T-helper 22 cell (primary cell): Measurements from ENCODE around the gene KCNJ10.

Experiments
- DNase-seq: peaks from one replicate; pipeline ENCODE4 v3.0.0-alpha.2; 2020; ENCODE audit warnings: low read depth

KCNJ10 gene

DNA sequence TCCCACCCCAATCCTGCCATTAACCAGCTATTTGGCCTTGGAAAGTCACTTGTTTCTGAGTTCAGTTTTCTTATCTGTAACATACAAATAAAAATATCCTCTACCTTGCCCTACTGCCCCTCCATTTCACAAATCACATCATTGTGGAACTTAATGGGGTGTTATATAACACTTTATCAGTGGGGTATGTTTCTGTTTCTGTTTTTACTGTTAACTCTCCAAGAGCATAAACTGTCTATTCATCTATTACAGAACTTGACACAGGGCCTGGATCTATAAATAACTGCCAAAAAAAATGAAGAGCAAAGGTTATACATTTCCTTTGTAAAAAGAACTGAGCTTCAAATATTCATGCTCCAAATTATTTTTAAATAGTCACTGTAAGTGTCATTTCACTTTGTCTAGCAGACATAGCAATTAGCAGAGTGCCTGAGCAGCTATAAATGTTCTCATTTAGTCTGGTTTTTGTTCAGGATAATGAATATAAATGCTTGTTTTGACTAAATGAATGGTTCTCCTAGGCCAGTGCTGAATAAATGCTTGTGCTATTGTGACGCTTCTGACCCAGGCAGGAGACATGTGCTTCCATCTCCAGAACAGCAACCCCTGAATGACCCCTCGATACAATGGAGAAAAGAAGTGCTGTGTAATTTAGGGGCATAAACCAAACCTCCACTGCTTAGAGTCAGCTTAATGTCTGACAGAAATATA, 45.6 kb downstream of the KCNJ10 start:
- no peak for DNase-seq

DNA sequence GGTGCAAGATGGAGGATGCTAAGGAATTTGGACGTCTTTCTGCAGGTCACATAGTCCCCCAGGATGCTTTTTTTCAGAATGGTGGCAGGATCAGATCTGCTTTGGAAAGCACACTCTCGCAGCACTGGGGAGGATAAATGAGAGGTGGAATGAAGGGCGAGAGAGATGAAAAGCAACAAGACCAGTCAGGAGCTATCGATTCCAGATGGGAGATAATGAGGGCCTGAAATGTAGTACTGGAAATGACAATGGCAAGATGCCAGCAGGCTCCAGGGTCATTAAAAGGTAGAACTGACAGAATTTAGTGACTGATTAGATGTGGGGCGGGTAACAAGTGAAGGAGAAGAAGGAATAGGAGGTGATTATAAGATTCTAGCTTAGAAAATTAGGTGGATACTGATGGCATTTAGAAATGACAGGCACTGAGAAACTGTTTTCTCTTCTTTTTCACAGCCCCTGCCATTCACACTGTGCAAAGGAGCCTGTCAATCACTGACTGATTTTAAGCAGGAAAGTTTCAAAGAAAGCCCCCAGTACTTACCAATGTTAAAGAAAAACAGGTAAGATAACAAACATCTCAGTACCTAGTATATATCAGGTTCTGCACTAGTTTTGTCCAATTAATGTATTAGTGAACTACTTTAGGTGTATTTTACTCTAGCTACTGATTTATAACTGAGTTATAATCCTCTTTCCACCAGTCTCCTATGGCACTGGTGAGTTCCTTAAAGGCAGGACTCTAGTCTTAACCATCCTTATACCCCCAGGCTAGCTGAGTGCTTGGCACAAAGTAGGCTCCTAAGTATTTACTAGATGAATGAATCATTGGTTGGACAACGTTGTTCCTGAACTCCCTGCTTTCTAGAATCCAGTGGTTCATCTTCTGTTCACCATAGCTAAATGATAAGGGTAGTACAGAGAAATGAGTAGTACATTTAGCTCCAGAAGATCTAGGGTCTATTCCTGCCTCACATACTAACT, 47.3 kb downstream of the KCNJ10 start:
- DNase-seq: no peak

DNA sequence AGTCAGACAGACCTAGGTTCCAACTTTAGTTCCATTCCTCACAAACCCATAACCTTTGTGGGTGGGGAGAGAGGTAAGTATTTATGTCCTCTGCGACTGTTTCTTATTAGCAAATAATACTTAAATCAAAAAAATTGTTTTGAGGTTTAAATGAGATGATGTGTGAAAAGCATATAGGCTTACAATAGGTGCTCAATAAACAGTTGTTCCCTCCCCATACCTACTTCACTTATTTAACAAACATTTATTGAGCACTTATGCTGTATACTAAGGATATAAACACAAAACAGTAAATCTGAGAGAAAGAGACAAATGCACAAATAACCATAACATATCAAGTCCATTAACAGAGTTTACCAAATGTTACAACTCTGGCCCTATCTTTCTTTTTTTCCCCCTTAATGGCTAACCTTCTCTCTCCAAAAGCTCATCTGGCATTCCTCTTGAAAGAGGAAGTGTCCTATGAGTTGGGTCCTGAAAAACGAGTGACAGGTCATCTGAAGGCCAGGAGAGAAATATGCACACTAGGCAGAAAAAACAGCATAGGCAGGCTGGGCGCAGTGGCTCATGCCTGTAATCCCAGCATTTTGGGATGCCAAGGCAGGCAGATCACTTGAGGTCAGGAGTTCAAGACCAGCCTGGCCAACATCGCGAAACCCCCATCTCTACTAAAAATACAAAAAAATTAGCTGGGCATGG, 48.4 kb downstream of the KCNJ10 start:
- no peak for DNase-seq

DNA sequence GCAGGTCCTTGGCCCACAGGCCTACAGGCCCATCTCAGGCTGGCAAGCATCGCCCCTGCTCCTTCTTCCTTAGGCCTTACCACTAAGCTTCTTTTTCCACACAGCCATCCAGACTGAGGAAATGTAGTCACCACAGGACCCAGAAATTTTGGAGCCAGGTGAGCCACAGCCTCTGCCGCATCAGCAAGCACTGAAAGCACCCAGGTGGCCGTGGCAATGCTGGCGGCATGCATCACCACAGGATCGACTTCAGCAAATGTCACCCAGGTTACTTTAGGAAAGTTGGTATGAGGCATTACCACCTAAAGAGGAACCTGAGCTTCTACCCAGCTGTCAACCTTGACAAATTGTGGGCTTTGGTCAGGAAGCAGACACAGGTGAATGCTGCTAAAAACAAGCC, 49.8 kb downstream of the KCNJ10 start:
- no peak for DNase-seq

DNA sequence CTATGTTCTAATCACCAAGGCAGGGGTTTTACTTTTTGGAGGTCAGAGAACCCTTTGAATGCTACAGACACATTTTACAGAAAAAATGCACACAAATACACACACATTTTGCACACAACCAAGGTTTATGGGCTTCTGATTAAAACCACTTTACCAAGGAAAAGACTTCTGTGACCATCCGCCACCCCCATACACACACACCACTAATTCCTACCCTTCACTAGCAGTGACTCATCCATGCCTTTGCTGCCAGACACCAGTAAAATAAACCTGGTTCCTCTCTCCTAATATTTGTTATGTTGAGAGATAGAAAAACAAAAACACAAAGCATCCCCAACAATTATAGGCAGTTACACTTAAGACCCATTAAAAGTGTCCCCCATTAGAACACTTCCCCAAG, 51.1 kb downstream of the KCNJ10 start:
- no peak for DNase-seq

DNA sequence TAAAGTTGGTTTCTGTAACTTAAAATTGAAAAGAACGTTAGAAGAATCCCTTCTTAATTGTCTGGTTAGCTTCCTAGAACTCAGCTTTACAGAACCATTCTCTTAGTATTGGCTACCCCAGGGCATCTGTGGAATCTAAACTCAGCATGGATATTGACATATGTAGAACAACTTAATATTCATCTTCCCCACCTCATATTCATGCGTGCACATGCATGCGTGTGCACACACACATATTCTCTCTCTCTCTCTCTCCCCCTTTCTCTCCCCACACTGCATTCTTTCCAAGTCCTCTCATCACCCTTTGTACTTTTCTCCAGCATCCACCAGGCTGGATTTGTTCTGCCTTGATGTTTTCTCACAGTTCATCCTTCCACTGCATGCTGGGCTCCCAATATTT, 51.6 kb downstream of the KCNJ10 start:
- DNase-seq: no peak

DNA sequence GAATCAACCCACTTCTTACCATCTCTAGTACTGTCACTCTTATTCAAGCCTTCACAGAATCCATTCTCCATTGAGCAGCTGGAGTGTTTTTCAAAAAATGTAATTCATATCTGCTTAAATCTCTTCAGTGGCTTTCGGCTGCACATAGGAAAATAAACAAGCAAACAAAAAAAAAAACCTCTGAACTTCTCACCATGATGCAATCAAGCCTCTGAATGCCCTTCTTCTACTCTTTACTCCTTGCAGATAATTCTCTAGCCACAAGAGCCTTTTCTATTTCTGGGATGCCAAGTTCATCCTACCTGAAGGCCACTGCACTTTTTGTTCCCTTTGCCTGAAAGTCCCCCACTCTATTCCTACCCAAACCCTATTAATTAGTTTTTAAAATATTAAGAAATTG, 52.4 kb downstream of the KCNJ10 start:
- no peak for DNase-seq

DNA sequence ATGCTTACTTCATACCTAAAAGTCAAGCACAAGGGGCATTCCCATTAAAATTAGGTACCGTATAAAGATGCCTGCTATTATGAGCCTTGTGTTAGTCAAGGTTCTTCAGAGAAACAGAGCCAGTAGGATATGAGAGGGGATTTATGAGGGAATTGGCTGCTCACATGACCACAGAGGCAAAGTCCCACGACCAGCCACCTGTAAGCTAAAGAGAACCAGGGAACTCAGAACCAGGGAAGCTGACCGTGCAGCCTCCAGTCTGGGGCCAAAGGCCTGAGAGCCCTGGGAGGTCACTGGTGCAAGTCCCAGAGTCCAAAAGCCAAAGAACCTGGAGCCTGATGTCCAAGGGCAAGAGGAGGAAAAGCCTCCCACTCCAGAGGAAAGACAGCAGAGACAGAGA, 58.2 kb downstream of the KCNJ10 start:
- DNase-seq: no peak

DNA sequence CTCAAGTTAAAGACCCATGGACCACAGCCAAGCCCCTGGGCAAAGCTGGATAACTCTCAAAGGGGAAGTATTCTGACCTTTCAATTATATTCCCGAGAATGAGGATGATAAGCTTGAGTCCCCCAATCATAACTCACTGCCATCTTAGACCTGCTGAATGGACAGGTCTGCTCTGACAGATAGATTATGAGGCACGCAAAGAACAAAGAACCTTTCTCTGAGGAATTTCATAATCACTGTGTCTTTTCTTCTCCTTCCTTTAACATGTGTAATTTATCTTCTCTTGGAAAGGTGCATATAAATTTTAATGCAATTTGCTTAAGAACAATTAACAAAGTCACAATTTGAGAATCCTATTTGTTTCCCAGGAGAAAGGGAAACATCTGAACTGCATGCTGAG, 60.2 kb downstream of the KCNJ10 start:
- DNase-seq: no peak

DNA sequence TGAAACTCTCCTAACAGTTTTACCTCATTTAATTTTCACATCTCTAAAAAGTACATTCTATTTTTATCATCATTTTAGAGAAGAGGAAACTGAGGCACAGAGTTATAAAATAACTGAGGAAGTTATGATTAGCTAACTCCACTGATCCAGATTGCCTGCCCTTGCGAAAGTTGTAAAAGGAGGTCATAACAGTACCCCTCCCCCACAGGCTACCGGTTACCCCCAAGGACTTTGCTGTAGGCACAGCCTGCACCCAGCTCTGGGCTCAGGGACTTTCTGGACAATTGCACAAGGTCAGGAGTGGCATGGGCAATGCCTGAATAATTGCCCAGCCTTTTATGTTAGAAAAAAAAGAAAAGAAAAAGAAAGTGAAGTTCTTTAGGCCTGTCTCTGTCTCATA, 60.9 kb downstream of the KCNJ10 start:
- DNase-seq: no peak

DNA sequence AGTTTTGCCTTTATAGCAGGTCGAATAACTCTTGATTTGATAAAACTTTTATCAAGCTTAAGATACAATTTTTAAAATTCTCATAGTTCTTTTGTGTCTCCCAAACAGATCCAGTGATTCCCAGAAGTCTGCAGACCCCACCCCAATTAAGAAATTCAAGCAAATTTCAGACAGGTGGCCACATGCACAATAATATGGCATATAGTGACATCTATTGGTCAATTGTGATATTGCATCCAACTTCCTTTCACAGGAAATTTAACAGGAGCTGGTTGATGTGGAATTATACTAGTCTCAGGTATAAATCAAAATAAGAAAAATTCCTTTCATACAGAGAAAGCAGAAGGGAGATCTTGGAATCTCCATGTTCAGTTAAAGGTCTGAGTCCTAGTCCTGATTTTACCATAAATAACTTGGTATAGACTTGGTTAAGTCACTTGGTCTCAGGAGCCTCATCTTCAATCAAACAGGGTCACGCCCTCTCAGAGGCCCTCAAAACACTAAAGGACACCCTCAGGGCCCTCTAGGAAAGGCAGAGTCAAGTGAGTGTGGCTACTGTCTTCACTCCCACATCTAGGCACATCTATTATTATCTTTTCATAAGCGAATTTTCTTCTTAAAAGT, 62.3 kb downstream of the KCNJ10 start:
- no peak for DNase-seq

DNA sequence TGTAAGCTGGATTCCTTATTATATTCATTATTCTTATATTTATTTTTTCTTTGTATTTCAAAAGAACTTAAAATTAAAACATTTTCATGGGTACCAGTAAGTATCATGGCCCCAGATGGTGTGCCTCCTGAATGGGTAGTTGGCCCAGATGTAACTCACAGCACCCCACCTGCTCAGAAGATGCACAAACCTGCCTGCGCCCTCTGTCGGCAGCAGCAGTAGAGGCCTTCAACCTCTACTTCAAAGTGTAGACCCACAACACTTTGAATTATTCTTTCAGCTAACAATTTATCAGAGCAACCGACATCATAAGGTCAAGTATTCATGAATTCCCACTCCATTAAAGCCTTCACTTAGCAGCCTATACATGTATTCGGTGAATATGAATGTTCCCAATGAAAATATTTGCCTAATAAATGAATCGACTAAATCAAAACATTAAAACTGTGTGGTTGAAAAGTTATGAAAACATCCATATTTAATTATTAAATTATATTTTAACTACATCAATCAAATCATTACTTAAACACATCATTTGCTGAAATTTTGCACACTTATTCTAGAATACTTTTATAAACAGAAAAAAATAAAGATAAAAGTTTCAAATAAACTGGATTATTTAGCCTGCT, 63.5 kb downstream of the KCNJ10 start:
- DNase-seq: peak; percentile 44

DNA sequence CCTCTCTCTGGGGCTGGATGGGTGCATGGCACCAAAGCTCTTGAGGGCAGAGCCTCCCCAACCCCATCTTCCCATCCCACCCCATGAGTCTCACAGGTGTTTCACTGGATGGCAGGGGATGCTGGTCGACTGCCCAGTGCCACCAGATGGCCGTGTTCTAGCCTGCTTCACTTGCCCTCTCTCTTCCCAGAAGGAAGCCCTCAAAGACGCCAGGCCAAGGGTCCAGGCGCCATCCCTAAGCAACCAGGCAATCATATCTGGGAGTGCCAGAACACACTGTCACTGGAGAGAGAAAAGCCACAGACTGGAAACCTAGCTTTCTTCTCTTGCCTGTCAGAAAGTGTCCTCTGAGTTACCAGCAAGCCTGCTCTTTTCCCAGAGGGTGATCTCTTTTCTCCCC, 64.9 kb downstream of the KCNJ10 start:
- DNase-seq: no peak

DNA sequence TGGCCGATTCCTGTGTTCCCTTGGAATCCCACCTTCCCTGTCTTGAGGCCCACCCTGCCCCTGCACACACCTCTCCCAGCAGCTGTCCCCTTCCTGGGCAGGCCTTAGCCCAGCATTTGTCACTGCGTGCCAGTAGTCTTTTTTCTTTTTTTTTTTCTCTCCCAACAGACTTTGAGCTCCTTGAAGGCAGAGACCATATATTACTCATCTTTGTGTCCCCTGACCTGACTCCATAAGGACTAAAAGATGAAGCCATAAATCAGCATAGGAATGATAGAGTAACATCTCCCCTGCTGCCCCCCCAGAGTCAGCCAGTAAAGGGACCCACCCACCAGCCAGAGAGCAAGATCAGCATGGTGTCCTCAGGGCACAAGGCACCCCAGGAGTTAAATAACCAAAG, 65.5 kb downstream of the KCNJ10 start:
- no peak for DNase-seq

DNA sequence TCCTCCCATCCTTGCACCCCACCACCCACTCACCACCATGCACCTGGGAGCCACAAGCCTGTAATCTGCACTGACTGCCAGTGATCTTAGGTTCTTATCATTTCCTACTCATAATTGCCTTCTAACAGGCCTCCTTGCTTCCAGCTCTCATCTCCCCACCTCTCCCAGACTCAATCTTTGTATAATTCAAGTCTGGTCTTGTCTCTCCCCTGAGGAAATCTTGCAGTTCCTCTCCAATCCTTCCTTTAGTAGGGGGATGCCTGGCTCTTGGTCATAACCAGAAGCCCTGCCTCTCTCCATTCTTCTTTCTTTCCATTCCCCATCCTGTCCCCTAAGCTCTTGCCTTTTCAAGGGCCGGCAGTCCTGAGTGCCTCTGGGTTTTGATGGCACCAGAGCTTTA, 66.0 kb downstream of the KCNJ10 start:
- DNase-seq: no peak

DNA sequence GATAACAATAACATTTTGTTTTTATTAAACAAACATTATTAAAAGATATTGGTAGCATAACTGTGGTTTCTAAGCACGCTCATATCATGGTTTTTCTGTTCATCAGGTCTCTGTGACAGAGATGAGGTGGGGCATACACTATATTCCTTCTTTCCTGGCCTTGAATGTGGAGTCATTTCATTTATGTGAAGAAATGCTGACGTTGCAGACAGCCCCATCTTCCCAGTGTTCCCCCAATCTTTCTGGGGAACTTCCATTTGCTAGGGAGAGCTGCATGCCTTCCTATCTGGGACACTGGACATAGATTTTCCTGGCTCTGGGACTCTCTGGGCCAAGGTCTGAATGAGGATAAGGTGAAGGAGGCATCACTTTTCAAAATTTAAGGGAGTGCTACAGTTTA, 68.5 kb downstream of the KCNJ10 start:
- no peak for DNase-seq

DNA sequence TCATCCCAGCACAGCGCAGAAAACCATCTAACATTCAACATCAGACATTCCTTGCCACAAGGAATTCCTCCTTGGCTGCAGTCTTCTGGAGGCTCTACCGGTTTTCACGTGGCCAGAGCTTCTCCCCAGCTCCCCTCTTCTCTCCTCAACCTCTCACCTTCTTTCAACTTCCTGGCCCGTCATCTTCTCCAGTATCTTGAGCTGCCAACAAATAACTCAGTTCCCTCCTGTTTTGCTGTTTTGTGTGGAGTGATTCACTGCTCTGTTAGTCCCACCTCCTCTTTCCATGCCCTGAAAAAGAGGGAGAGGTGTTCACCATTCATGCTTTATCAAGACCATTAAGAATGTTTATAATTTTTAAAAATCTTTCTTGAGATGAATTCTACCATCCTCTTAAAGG, 70.8 kb downstream of the KCNJ10 start:
- DNase-seq: no peak

DNA sequence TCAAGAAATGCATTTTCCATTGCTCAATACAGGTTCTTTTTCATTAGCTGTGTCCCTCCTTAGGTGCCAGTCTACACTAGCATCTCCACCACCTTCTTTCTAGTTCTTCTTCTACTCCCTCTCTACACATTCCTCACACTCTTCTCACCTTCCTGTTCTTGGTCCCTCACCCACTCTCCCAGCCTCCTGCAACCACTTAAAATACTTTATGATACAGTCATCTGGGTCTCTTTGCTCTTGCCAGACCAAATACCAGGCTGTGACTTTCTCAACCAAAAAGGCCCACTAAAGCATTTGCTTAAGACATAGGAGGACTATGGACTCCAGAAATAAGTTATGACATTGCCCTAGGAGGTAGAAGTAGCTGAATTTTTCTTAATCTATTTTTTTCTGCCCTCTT, 73.3 kb downstream of the KCNJ10 start:
- DNase-seq: no peak

DNA sequence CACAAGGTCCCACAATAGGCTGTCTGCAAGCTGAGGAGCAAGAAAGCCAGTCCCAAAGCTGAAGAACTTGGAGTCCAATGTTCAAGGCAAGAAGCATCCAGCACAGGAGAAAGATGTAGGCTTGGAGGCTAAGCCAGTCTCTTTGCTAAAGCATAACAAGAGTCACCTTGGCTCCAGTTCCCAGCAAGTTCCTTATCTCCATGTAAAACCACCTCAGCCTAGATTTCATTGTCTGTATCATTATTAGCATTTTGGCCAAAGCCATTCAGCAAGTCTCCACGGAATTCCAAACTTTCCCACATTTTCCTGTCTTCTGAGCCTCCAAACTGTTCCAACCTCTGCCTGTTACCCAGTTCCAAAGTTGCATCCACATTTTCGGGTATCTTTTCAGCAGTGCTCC, 75.1 kb downstream of the KCNJ10 start:
- DNase-seq: no peak

DNA sequence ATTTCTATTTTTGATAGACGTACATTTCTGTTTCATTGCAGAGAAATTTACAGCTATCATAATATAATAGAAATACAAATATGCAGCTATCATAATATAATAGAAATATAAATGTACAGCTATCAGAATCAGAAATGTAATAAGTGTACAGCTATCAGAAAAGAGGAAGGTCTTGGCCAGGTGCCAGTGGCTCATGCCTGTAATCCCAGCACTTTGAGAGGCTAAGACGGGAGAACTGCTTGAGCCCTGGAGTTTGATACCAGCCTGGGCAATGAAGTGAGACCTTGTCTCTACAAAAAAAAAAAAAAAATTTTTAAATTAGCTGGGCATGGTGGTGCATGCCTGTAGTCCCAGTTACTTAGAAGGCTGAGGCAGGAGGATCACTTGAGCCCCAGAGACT, 76.0 kb downstream of the KCNJ10 start:
- no peak for DNase-seq

DNA sequence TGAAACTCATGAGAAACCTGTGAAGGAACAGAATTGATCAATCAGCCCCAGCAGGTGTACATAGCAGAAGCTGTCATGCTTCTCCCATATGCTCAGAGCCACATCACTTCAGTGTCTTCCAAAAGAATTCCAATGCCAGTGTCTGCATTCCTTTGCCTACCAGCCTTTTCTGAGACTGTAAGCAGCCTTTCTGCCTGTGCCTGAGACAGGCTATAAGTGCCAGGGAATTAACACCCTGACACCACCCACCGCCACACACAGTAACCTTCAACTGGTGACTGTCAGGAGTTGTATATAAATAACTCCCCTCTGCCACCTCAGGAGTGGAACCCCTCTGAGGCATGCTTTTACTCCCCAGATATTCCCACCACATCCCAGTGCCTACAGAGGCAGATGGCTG, 77.8 kb downstream of the KCNJ10 start:
- DNase-seq: no peak

DNA sequence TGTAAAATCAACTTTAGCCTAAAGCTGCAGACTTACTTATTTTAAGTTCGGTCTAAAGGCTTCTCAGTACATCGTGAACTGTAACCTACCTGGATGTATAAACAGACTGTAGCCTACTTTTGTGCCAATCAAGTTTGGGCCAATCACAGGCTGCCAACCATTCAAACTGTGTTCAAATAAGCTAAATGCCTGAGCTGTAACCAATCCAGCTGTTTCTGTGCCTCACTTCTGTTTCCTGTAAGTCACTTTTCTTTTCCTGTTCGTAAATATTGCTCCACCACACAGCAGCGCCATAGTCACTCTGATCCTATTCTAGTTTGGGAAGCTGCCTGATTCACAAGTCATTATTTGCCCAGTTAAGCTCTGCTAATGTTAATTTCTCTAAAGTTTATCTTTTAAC, 78.4 kb downstream of the KCNJ10 start:
- no peak for DNase-seq
